HG03432 (cell line): ENCODE results near the gene GPR107.

Experiments
- ATAC-seq: cut with Tn5 transposase; IDR thresholded peaks from one replicate; pipeline ENCODE4 v1.9.1; 2021; ENCODE audit warnings: mild to moderate bottlenecking, moderate library complexity; ENCODE audit not compliant: unreplicated experiment

The GPR107 gene

DNA sequence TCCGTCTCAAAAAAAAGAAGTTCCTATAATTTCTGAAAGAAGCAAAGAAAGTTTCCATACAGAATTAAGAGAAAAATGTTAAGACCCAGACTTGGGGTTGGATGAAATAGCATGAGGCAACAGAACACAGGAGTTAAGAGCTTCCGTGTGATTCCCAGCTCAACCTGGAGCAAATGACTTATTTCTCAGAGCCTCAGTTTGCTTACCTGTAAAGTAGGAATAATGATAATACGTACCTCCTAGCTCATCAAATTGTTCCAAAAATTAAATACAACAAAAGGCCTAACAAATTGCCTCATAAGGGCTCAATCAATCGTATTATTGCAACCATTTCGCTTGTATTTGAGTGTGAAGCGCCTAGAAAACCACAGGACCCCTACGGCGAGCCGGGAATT, 600 bp upstream of the GPR107 start:
- ATAC-seq = no peak

DNA sequence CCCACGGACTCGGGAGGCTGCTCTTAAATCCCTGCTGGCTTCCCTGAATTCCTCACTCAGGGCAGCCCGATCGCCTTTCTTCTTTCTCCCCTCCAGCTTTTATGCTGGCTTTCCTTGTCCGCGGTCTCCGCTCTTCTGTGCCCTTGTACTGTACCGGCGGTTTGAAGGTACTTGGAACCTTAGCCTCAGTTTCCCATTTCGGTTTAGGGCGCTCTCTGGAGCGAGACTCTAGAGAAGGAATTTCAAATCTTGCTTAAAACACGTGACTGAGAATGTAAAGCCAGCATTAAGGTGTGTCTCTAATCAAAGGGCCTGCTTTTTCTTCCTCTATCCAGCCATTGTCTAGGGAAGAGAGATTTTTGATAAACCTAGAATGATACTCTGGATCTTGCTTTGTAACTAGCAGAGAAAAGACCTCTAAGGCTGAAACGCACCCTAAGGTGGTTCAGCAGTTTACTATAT, 650 bp downstream of the GPR107 start:
- no peak for ATAC-seq

DNA sequence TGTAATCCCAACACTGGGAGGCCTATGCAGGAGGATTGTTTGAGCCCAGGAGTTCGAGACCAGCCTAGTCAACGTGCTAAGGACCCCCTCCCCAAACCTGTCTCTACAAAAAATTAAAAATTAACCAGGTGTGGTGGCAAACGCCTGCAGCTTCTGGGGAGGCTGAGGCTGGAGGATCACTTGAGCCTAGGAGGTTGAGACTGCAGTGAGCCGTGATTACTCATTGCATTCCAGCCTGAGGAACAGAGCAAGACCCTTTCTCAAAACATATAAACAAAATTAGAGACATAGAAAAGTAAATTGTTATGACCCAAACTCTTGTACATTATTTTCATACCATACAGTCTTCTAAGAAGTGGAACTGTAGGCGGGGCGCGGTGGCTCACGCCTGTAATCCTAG, 1.1 kb downstream of the GPR107 start:
- ATAC-seq = no peak

DNA sequence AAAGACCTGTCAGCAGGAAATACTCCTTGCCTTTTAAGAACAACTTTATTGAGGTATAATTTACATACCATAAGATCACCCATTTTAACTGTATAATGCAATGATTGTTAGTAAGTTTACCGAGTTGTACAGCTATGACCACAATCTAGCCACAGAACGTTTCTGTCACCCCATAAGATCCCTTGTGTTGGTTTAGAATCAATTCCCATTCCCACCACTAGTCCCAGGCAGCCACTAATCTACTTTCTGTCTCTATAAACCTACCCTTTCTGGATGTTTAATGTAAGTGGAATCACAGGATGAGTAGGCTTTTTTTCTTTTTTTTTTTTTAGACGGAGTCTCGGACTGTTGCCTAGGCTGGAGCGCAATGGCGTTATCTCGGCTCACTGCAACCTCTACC, 4.4 kb downstream of the GPR107 start:
- ATAC-seq = no peak

DNA sequence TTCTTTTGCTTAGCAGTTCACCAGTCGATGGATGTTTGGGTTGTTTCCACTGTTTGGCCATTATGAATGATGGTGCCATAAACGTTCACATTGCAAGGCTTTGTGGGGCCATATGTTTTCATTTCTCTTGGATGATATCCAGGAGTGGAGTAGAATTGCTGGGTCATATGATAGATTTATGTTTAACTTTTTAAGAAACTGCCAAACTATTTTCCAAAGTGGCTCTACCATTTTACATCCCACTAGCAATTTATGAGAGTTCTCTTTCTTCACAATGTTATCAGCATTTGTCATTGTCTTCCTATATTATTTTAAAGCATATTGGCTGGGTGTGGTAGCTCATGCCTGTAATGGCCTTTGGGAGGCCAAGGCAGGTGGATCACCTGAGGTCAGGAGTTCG, 5.2 kb downstream of the GPR107 start:
- no peak for ATAC-seq

DNA sequence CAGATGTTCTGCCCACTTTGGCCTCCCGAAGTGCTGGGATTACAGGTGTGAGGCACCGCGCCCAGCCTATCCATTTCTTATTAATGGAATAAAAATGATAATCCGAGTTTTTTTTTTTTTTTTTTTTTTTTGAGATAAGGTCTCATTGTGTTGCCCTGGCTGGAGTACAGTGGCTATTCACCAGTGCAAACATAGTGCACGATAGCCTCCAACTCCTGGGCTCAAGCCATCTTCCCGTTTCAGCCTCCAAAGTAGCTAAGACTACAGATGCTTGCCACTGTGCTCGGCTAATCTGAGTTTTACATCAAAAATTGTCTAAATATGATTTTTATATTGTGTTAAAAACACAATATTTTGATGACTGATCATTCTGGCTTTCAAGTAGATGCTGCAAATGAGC, 6.6 kb downstream of the GPR107 start:
- no peak for ATAC-seq

DNA sequence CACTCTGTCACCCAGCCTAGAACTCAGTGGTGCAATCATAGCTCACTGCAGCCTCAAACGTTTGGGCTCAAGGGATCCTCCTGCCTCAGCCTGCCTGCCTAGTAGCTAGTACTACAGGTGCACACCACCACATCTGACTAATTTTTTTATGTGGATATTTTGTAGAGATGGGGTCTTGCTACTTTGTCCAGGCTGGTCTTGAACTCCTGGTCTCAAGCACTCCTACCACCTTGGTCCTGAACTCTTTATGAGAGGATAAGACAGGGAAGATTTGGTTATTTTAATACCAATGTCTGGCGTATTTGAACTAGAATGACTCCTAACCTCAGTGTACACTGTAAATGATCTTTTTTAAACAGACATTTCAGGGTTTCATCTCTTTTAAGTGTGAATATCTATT, 9.0 kb downstream of the GPR107 start:
- no peak for ATAC-seq

DNA sequence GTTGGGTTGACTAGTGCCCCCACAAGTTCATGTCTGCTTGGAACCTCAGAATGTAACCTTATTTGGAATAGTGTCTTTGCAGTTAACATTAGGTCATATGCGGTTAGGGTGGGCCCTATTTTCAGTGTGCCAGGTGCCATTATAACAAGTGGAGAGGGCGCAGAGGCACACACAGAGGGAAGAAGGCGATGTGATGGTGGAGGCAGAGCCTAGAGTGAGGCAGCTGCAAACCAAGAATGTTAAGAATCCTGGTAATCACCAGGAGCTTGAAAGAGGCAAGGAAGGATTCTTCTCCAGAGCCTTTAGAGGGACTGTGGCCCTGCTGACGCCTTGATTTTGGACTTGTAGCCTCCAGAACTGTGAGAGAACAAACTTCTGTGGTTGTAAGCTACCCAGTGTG, 10.9 kb downstream of the GPR107 start:
- ATAC-seq = no peak

DNA sequence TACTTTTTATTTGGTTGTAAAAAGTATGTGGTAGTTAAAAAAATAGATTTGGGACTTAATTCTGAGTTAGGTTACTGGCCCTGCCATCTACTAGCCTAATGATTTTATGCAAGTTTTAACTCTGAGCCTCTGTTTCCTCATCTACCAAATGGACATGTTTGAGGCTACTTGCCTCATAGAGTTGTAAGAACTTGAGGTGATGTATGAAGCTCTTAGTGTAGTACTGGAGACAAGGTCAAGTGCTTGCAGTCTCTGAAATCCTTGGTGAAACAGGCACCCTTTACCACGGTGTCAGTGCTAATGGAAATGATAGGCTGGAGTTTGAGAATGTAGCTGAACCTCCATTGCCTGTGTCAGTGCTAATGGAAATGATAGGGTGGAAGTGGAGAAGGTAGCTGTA, 15.3 kb downstream of the GPR107 start:
- no peak for ATAC-seq

DNA sequence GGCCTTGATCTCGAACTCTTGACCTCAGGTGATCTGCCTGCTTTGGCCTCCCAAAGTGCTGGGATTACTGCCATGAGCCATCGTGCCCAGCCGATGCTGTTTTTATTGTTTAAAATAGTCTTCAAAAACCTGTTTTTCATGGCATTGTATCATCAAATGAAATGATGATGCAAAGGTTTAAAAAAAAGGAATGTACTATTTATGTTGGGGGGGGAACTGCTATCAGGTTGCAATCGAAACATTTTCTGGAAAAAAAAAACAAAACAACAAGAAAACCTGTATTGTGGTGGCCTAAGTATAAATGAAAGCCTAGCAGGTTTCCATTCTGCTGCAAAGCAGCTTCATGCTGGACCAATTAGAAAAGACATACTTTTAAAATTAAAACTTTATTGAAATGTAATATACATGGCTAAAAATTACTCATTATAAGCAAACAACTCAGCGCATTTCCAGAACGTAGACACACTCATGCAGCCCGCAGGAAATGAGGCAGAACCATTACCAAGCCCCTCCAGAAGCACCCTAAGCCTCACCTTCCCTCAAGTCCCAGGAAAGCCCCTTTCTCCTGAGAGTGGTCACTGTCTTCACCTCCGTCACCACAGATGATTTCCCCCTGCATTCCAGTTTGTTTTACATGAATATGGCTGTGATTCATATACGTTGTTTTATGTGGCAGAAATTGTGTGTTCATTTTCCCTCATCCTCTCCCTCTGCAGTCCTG, 19.0 kb downstream of the GPR107 start:
- ATAC-seq = no peak

DNA sequence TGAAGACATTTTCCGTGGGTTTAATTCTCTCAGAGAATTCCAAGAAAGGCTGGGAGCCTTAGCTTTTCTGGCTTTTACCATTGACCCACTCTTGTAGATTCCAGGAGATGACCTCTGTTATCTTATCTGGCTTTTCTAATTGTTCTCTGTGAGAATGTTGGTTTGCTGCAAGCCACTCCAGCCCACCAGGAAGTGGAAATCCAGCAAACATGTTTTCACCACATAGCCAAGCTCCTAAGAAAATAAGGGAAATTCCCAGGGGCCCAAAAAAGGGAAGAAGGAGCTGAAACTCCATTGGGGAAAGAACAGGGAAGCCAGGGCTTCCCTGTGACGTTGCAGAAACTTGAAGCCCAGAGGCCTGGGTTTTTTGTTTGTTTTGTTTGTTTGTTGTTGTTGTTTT, 19.7 kb downstream of the GPR107 start:
- no peak for ATAC-seq

DNA sequence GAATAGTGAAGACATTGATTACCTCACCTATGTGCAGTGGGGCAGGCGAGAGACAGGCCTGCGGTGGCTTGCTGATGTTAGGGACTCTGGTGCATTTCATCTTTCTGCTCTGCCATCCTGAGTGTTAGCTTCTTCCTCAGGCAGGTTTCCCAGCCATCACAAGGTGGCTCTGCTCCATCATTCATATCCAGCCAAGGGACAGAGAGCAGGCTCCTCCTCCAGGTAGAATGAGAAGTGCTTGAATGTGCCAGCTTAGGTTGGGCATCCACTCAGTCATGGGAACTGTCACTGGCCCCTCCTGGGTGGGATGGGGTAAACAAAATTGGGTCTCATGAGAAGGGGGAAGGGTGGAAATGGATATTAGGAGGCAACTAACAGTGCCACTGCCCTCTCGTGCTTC, 24.8 kb downstream of the GPR107 start:
- no peak for ATAC-seq

DNA sequence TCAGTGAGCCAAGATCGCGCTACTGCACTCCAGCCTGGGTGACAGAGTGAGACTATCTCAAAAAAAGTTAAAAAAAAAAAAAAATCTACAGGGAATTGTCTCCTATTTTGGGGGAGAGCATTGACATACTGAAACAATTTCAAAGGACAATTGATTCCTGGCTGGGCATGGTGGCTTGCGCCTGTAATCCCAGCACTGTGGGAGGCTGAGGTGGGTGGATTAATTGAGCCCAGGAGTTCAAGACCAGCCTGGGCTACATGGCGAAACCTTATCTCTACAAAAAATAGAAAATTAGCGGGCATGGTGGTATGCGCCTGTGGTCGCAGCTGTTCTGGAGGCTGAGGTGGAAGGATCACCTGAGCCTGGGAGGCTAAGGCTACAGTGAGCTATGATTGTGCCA, 30.6 kb downstream of the GPR107 start:
- ATAC-seq = no peak

DNA sequence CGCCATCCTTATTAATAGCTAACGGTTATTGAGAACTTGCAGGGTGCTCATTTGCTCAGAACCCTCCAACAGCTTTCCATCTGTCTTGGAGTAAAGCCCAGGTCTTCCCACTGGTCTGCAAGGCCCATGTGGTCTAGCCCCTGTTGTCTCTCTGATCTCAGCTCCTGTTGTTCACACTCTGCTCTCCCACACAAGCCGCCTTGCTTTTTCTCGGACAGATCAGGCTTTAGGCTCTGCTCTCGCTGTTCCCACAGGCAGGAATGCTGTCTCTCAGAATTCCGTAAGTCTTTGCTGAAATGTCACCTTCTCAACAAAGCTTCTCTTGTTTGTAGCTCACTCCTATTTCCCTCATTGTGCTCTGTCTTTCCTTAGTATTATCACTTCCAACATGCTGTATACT, 34.3 kb downstream of the GPR107 start:
- no peak for ATAC-seq

DNA sequence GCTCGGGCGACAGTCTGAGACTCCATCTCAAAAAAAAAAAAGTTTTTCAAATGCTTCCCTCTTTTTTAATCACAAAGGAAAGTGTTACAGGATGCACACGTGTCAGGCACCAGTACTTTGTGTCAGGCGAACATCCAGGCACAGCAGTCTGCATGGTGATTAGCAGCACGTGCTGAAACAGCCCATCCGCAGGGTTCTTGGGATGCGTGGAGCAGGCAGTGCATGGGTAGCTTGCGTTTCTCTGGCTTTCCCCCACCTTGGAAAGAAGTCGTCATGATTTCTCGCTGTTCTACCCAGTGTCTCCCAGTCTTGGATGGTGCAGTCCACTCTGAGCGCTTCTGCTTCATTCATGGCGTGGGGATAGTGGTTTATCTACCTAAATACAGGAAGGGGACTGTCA, 35.4 kb downstream of the GPR107 start:
- ATAC-seq = no peak

DNA sequence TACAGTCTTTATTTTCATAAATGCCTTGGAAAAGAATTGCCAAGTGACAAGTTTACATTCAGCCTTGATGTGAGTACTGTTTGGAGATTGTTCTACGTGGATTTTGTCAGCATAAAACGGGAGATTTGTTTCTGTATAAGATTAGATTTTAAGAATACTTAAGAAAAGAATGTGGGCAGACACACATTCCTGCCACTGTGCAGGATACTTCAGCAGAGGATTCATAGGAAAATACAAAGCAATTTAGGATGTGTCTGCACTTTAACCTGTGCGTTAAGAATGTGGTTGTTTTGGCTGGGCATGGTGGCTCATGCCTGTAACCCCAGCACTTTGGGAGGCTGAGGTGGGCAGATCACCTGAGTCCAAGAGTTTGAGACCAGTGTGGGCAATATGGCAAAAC, 37.2 kb downstream of the GPR107 start:
- no peak for ATAC-seq

DNA sequence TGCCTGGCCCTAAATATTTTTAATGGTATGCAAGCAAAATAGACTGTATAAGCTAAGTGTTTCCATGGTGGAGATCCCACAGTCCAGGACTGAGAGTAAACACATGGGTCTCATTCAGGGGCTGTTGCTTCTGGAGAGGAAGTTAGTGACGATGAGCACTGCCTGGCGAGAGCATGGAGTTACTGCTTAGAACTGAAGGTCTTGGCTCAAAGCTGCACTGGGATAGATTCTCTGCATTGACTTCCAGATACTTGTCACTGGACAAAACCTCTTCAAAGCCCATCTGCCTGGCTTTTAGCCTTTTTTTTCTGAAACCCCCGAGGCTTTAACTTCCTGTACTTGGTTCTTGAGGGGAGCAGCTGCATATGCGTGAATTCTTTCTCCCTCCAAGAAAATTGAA, 39.2 kb downstream of the GPR107 start:
- ATAC-seq = no peak

DNA sequence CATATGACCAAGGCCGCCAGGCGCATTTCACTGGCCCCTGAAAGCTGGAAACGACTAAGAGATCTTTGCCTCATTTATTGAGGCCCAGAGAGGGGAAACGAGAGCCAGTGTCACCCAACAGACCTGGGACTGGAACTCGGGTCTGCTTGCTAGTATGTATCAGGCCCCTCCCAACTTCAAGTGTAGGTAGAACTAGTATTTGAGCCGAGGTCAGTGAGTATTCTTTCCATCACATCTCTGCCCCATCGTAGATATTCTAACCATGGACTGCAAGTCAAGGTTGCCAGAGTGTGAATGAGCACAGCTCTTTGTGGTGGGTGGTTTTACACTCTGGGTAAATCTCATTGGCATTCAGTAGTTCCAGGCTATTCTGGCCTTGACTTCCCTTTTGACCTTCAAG, 42.2 kb downstream of the GPR107 start:
- no peak for ATAC-seq

DNA sequence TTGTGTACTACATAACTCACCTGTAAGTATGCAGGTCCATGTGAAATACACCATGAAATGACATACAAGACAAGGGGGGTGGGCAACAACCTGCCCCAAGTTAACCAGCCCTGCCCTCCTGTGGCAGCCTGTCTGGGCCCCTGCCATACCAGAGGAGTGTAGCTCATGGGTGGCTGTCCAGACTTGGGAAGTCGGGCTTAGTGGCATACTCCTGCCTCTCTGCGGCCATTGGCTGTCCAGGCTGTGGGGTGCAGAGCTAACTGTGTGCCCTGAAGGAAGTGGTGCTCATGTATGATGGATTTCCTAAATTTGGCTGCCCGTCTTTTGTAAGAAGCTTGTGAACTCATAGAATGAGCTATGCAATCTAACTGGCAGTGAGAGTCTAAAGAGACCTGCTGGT, 47.0 kb downstream of the GPR107 start:
- ATAC-seq = no peak

DNA sequence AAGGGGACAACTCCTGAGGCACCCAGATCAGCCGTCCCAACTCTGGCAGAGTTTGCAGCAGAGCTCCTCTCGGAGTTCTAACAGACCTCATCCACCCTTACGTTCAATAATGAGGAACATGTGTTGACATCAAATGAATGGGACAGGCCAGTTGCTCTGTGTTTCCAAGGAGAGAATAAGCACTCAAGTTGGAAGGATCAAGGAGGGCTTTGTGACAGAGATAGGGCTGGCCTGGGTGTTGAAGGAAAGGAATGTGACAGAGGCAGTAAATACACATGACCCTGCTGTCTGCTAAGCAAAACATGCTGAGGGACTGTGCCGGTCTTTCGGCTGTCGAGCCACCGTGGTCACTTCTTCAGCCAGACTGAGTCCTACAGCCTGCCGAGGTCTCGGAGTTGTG, 48.2 kb downstream of the GPR107 start:
- no peak for ATAC-seq

DNA sequence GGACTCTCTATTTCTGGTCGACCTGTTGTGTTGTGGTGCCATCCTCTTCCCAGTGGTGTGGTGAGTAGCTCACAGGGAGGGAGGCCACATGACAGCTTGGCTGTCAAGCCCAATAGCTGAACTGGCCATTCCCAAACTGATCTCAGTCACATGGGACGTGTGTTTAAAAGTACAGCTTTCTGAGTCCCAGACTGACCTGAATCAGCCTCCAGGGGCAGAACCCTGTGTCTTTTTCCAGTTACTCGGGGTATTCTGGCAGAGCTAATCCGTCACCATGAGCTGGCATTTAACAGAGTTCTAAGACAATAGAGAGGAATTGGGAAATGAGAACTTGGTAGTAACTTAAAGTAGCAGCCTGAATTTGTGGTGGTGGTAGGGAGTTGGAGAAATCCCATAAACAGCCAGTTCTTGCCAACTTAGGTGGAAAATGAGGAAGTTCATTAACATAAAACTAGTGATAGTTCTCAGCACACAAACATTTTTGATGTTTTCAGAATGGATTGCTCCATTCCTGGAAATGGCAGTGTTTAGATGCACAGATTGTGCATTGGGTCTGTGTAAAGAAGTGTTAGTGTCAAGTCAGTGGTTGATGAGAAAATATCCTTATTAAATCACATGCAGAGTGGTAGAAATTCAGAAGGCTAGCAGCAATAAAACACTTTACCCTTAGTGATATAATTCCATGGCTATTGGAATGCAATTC, 50.9 kb downstream of the GPR107 start:
- ATAC-seq = no peak

DNA sequence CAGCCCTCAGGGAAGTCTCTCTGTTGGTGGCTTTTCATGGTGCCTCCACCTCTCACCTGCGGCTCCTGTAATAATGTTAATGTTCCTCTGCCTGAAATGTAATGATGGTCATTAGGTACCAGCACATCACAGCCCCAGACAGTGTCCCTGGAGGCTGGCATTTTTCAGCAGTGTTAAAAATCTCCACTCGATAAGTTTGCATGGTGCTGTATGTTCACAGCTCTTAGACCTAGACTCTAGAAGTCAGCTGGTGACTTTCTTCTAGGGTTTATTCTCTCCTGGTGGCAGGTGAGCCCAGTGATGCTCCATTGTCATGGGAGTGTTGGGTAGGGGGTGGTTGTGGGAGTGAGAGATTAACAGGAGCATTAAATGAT, 53.1 kb downstream of the GPR107 start:
- no peak for ATAC-seq
